ENCODE results near the gene HBA1. TPM values are rescaled to one million over a fixed set of nuclear protein-coding genes. Genes with fewer than 3 reads are reported as not detected.
"Not testable (repeated sequence)": the region's sequence is repeated elsewhere in the genome, so short reads cannot be mapped to it uniquely, and the experiment has no call there.

HBA1 gene
- total and polyA plus RNA-seq, 2 donors (not counting 3 experiments of a cell fraction or from before 2014, with no cell fraction given): not detected

DNA sequence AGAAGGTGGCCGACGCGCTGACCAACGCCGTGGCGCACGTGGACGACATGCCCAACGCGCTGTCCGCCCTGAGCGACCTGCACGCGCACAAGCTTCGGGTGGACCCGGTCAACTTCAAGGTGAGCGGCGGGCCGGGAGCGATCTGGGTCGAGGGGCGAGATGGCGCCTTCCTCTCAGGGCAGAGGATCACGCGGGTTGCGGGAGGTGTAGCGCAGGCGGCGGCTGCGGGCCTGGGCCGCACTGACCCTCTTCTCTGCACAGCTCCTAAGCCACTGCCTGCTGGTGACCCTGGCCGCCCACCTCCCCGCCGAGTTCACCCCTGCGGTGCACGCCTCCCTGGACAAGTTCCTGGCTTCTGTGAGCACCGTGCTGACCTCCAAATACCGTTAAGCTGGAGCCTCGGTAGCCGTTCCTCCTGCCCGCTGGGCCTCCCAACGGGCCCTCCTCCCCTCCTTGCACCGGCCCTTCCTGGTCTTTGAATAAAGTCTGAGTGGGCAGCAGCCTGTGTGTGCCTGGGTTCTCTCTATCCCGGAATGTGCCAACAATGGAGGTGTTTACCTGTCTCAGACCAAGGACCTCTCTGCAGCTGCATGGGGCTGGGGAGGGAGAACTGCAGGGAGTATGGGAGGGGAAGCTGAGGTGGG, 3.1 kb upstream of the HBA1 start:
- H3K4me2 ChIP-seq (ENCODE audit: insufficient read depth, low read length); H3K9me1 ChIP-seq (replicated peaks; ENCODE audit: control insufficient read depth, extremely low read depth, insufficient read depth, low read length); DNase-seq (ENCODE audit: low read depth, low spot score); H3K79me2 ChIP-seq (ENCODE audit: control insufficient read depth, insufficient read depth, low read length); H3K4me3 ChIP-seq (replicated peaks in 1 of 3; ENCODE audit: insufficient read depth in 1 of 3, low read depth in 1 of 3, low read length in 3 of 3); CTCF ChIA-PET; H4K20me1 ChIP-seq (replicated peaks; ENCODE audit: control insufficient read depth, extremely low read depth, insufficient read depth, low read length); H3K36me3 ChIP-seq (ENCODE audit: control insufficient read depth in 2 of 2, extremely low read depth in 1 of 2, insufficient read depth in 2 of 2, low read length in 2 of 2); H3K27ac ChIP-seq (ENCODE audit: insufficient read depth, low read depth, low read length); POLR2A ChIA-PET; H3K4me1 ChIP-seq (ENCODE audit: control insufficient read depth, extremely low read depth, insufficient read depth, low read length); dilution Hi-C loops (cut with MboI; ENCODE audit: extremely low pct_ligation_motif_present, low sequenced_read_pairs); H3K9ac ChIP-seq (replicated peaks; ENCODE audit: extremely low read depth, insufficient read depth, low read length); H3K9me3 ChIP-seq (replicated peaks; ENCODE audit: control insufficient read depth, insufficient read depth, low read length); intact Hi-C loops (cut with micrococcal nuclease); H2AFZ ChIP-seq (ENCODE audit: low read depth, low read length); BruUV-seq (replicated peaks): not testable (repeated sequence)
- TF ChIP-seq EZH2 (IDR thresholded peaks at IDR 0.05; ENCODE audit: borderline replicate concordance, low read depth, low read length, severe bottlenecking): peak; percentile 10
- FAIRE-seq: peak; percentile 37
- H3K27me3 ChIP-seq (ENCODE audit: control insufficient read depth in 2 of 2, insufficient read depth in 2 of 2, low read length in 2 of 2): peaks cover 39 to 42% of the 10 kb centered on the region in 2 experiments

DNA sequence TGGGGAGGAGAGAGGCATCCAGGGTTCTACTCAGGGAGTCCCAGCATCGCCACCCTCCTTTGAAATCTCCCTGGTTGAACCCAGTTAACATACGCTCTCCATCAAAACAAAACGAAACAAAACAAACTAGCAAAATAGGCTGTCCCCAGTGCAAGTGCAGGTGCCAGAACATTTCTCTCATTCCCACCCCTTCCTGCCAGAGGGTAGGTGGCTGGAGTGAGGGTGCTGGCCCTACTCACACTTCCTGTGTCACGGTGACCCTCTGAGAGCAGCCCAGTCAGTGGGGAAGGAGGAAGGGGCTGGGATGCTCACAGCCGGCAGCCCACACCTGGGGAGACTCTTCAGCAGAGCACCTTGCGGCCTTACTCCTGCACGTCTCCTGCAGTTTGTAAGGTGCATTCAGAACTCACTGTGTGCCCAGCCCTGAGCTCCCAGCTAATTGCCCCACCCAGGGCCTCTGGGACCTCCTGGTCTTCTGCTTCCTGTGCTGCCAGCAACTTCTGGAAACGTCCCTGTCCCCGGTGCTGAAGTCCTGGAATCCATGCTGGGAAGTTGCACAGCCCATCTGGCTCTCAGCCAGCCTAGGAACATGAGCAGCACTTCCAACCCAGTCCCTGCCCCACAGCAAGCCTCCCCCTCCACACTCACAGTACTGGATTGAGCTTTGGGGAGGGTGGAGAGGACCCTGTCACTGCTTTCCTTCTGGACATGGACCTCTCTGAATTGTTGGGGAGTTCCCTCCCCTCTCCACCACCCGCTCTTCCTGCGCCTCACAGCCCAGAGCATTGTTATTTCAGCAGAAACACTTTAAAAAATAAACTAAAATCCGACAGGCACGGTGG, 2.3 kb upstream of the HBA1 start:
- POLR2A ChIA-PET; dilution Hi-C loops (cut with MboI; ENCODE audit: extremely low pct_ligation_motif_present, low sequenced_read_pairs): not testable (repeated sequence)
- peak; percentile 96 for FAIRE-seq

More for the DNA sequence above, 2.3 kb upstream of the HBA1 start:
- H3K36me3 ChIP-seq (ENCODE audit: control insufficient read depth in 2 of 2, extremely low read depth in 1 of 2, insufficient read depth in 2 of 2, low read length in 2 of 2); H3K27ac ChIP-seq (ENCODE audit: insufficient read depth, low read depth, low read length); H3K4me3 ChIP-seq (replicated peaks in 1 of 3; ENCODE audit: insufficient read depth in 1 of 3, low read depth in 1 of 3, low read length in 3 of 3); intact Hi-C loops (cut with micrococcal nuclease); H3K4me1 ChIP-seq (ENCODE audit: control insufficient read depth, extremely low read depth, insufficient read depth, low read length); BruUV-seq (replicated peaks); H3K9ac ChIP-seq (replicated peaks; ENCODE audit: extremely low read depth, insufficient read depth, low read length); H4K20me1 ChIP-seq (replicated peaks; ENCODE audit: control insufficient read depth, extremely low read depth, insufficient read depth, low read length); H3K9me3 ChIP-seq (replicated peaks; ENCODE audit: control insufficient read depth, insufficient read depth, low read length); H2AFZ ChIP-seq (ENCODE audit: low read depth, low read length); H3K79me2 ChIP-seq (ENCODE audit: control insufficient read depth, insufficient read depth, low read length); H3K4me2 ChIP-seq (ENCODE audit: insufficient read depth, low read length); H3K9me1 ChIP-seq (replicated peaks; ENCODE audit: control insufficient read depth, extremely low read depth, insufficient read depth, low read length): not testable (repeated sequence)
- CTCF ChIA-PET: interaction anchor here (1.8 kb wide), 1 partner anchor 67 kb away, joined by 9 read pairs; no protein-coding TSS in a partner anchor
- H3K27me3 ChIP-seq (ENCODE audit: control insufficient read depth in 2 of 2, insufficient read depth in 2 of 2, low read length in 2 of 2): peaks cover 40 to 42% of the 10 kb centered on the region in 2 experiments
- DNase-seq (ENCODE audit: low read depth, low spot score): peak; percentile 16

All from endothelial cell of umbilical vein (primary cell).